ENCODE results near the gene LGR6. TPM values are rescaled to one million over a fixed set of nuclear protein-coding genes. Genes with fewer than 3 reads are reported as not detected.

LGR6 gene
- total RNA-seq, 8 experiments from 2014 or later = 0.13 to 1.0 (median 0.35) TPM

DNA sequence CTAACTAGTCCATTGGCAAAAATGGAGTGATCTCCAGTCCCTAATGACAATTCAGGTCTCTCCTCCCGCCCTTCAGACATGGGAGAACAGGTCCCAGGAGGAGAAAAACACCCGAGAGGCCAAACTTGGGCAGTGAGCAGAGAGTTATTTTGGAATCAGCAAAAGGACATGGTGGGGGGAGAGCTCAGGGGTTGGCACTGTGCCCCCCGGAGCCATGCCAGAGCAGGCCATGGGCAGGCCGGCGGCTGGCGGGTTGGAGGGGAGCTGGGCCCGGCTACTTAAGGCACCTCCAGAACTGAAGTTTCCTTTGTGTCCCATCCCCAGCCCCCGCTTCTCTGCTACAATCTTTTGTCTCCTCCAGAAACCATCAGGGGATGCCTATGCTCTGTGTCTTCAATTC, 7.1 kb downstream of the LGR6 start:
- in situ Hi-C loops (cut with MboI; ENCODE audit: low pct_unique_long_range_greater_than_20kb in 2 of 9, low sequenced_read_pairs in 9 of 9, unreplicated experiment in 9 of 9) = no loop called here
- Histone ChIP-seq H3K4me3 (no peak overlapping the region), H3K27ac (no peak overlapping the region), H3K4me1 (replicated peaks in 1 of 2) (no peaks in the 10 kb centered on the region)
- 42 to 81% (median 70%) methylated on average over 2 to 5 of the region's 8 CpGs; no CpG with 5 or more reads in 4 of the 10 experiments for WGBS, 10 experiments
- no peak for ATAC-seq (replicated peaks in 6 of 8)

DNA sequence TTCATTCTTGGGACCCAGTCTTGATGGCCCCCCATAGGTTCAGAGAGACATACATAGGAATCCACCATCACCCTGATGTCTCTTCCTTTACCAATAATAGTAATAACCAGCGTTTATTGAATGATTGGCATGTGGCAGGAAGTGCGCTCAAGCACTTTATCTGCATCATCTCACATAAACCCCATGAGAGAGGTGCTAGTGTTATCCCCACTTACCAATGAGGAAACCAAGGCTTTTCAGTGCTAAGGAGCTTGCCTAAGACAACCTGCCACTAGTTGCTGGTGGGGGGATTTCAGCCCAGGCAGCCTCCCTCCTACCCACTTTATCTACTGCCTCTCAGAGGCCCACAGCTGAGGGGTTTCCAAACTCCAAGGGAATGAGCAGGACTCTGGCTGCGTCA, 7.7 kb downstream of the LGR6 start:
- WGBS, 10 experiments = 20 to 94% (median 86%) methylated on average over 1 to 3 of the region's 3 CpGs; no CpG with 5 or more reads in 4 of the 10 experiments
- no peak overlapping the region for H3K4me3 ChIP-seq
- H3K4me1 ChIP-seq (replicated peaks in 1 of 2) = no peaks in the 10 kb centered on the region
- in situ Hi-C loops (cut with MboI; ENCODE audit: low pct_unique_long_range_greater_than_20kb in 2 of 9, low sequenced_read_pairs in 9 of 9, unreplicated experiment in 9 of 9) = no loop called here
- no peak overlapping the region for H3K27ac ChIP-seq
- ATAC-seq (replicated peaks in 6 of 8) = no peak

DNA sequence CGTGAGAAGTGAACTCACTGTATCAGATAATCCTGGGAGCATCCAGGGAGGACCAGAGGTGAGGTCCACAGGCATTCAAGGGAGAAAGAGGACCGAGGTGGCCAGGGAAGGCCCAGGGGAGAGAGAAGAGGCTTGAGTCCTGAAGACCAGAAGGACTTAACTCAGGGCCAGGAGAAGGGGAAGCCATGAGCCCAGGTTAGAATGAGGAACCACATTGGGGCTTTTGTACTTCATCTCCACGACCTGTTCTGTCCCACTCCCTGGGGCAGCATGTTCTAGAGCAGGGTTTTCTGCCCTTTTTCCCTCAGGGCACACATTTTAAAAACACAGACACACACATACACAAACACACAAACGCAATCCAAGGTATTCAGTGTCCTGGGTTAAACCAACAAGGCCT, 8.4 kb downstream of the LGR6 start:
- Histone ChIP-seq H3K4me3 (no peak overlapping the region), H3K27ac (no peak overlapping the region), H3K4me1 (replicated peaks in 1 of 2) (no peaks in the 10 kb centered on the region)
- 0 to 75% (median 44%) methylated on average over 1 to 4 of the region's 4 CpGs; no CpG with 5 or more reads in 3 of the 10 experiments for WGBS, 10 experiments
- ATAC-seq (replicated peaks in 6 of 8) = no peak
- in situ Hi-C loops (cut with MboI; ENCODE audit: low pct_unique_long_range_greater_than_20kb in 2 of 9, low sequenced_read_pairs in 9 of 9, unreplicated experiment in 9 of 9) = no loop called here

DNA sequence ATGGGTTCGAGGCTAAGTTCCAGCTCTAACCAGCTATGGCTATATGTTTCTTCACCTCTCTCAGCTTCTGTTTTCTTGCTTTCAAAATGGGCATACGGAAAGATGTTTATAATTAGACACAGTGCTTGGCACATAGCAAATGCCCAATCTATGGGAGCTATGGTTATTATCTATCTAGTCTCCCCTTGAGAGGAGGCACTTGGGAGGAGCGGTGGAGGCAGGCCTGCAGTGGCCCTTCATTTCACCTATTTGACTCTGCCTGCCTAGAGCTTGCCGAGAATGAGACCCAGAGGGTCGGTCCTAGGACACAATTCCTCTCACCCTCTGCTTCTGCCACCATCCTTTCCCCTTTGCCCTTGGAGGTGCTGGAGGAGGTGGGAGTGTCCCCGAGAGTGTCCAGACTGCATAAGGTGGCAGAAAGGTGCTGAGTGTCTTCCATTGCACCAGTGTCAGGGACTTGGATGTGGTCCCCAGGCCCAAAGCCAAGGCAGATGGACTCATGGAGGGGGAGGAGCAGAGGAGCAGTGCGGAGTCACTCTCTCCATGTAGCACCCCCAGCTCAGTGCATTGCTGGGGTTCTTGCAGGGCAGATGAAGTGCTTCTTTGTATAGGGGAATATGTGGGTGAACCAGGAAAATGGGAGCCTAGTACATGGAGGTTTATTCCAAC, 9.0 kb downstream of the LGR6 start:
- no peaks in the 10 kb centered on the region for H3K4me1 ChIP-seq (replicated peaks in 1 of 2)
- no peak overlapping the region for H3K27ac ChIP-seq
- ATAC-seq (replicated peaks in 6 of 8) = no peak
- 70 to 100% (median 85%) methylated on average over 1 to 6 of the region's 7 CpGs; no CpG with 5 or more reads in 3 of the 10 experiments for WGBS, 10 experiments
- H3K4me3 ChIP-seq = no peak overlapping the region
- in situ Hi-C loops (cut with MboI; ENCODE audit: low pct_unique_long_range_greater_than_20kb in 2 of 9, low sequenced_read_pairs in 9 of 9, unreplicated experiment in 9 of 9) = no loop called here

DNA sequence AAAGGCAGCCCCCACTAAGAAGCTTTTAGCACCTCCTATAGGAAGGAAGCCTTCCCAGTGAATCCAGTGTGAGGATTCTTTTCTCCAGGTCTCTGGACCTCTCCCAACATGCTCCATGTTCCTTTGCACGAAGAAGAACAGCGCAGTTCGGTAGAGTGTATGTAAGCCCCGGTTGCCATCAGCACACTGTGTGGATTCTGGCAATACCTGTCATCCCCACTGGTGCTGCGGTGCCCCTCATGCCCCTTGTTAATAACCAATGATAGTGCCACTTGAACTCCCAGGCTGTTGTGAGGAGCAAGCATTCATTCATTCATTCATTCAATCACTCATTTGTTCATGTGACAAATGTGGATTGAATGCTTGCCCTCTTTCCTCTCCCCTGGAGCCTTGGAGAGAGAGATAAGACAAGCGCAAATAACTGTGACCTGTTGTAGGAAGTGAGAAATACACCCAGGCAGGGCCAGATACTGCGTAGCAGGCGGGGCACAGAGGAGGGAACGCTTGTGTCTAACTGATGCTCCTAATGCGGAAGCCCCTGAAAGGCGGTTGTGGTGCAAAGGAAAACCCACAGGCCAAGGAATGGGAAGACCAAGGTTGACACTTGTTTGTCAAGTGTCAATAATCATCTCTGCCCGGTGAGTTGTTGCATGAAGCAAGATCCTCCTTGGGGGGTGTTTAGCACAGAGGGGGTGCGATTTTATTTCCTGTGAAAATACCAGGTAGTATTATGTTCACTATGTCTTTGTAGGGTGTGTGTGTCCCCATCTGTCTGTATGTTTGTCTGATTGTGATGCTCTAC, 9.8 kb downstream of the LGR6 start:
- peak in 2 of 8 experiments; percentile 18 to 29 for ATAC-seq (replicated peaks in 6 of 8)
- Histone ChIP-seq H3K4me3 (no peak overlapping the region), H3K4me1 (replicated peaks in 1 of 2) (no peaks in the 10 kb centered on the region), H3K27ac (no peak overlapping the region)
- in situ Hi-C loops (cut with MboI; ENCODE audit: low pct_unique_long_range_greater_than_20kb in 2 of 9, low sequenced_read_pairs in 9 of 9, unreplicated experiment in 9 of 9) = no loop called here
- 76 to 100% (median 88%) methylated on average over 2 to 13 of the region's 13 CpGs; no CpG with 5 or more reads in 2 of the 10 experiments for WGBS, 10 experiments

DNA sequence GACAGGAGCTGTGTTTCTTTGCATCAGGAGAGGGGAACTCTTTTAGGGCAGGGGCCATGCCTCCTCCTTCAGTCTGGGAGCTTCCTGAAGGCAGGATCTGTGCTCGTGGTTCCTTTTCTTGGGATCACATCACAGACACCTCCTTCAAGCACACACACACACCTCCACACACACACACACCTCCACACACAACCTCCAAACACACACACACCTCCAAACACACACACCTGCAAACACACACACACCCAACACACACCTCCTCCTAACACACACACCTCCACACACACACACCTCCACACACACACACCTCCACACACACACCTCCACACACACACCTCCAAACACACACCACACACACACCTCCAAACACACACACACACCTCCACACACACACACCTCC, 10.5 kb downstream of the LGR6 start:
- in situ Hi-C loops (cut with MboI; ENCODE audit: low pct_unique_long_range_greater_than_20kb in 2 of 9, low sequenced_read_pairs in 9 of 9, unreplicated experiment in 9 of 9) = no loop called here
- Histone ChIP-seq H3K4me1 (replicated peaks in 1 of 2) (no peaks in the 10 kb centered on the region), H3K4me3 (no peak overlapping the region), H3K27ac (no peak overlapping the region)
- 40 to 67% (median 43%) methylated on average over 1 of the region's 1 CpG; no CpG with 5 or more reads in 7 of the 10 experiments for WGBS, 10 experiments
- no peak for ATAC-seq (replicated peaks in 6 of 8)

DNA sequence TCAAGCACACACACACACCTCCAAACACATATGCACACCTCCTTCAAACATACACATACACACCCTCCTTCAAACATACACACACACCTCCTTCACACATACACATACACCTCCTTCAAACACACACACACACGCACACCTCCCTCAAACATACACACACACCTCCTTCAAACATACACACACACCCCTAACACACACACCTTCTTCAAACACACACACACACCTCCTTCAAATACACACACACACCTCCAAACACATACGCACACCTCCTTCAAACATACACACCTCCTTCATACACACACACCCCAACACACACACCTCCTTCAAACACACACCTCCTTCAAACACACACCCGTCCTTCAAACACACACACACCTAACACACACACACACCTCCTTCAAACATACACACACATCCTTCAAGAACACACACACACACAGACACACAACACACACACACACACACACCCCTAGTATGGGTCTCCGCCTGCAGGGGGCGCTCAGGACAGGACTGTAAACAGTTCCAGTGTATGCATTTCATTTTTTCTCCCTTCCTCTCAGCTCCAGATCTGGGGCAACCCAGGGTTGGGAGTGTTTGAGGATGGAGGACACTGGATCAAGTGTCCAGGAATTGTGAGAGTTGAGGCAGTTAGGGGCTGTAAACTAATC, 12.1 kb downstream of the LGR6 start:
- Histone ChIP-seq H3K27ac (no peak overlapping the region), H3K4me1 (replicated peaks in 1 of 2) (no peaks in the 10 kb centered on the region), H3K4me3 (no peak overlapping the region)
- 0 to 100% (median 61%) methylated on average over 1 to 4 of the region's 5 CpGs for WGBS, 10 experiments
- ATAC-seq (replicated peaks in 6 of 8) = peak in 3 of 8 experiments; percentile 35 to 71 (median 62)
- in situ Hi-C loops (cut with MboI; ENCODE audit: low pct_unique_long_range_greater_than_20kb in 2 of 9, low sequenced_read_pairs in 9 of 9, unreplicated experiment in 9 of 9) = no loop called here

DNA sequence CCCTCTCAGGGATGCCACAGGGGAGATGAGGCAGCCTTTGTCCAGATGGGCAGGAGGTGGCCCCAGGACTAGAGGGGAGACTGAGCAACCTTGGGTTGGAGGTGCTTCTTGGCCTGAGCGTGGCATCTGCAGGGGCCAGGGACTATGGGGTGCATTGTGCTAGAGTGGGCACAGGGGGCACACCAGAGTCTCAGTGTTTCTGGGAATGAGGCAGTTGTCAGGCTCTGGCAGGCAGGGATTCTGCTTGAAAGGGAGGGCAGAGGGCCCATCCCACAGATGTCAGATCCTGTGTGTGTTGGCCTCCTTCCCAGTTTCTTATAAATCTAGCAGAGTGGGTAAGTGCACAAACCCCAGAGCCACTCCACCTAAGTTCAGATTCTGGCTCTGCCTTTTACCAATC, 13.7 kb downstream of the LGR6 start:
- H3K27ac ChIP-seq = no peak overlapping the region
- peak in 4 of 8 experiments; percentile 44 to 78 (median 60) for ATAC-seq (replicated peaks in 6 of 8)
- in situ Hi-C loops (cut with MboI; ENCODE audit: low pct_unique_long_range_greater_than_20kb in 2 of 9, low sequenced_read_pairs in 9 of 9, unreplicated experiment in 9 of 9) = no loop called here
- WGBS, 10 experiments = 60% methylated on average over 1 of the region's 1 CpG; no CpG with 5 or more reads in 9 of the 10 experiments
- H3K4me3 ChIP-seq = no peak overlapping the region
- H3K4me1 ChIP-seq (replicated peaks in 1 of 2) = no peaks in the 10 kb centered on the region

DNA sequence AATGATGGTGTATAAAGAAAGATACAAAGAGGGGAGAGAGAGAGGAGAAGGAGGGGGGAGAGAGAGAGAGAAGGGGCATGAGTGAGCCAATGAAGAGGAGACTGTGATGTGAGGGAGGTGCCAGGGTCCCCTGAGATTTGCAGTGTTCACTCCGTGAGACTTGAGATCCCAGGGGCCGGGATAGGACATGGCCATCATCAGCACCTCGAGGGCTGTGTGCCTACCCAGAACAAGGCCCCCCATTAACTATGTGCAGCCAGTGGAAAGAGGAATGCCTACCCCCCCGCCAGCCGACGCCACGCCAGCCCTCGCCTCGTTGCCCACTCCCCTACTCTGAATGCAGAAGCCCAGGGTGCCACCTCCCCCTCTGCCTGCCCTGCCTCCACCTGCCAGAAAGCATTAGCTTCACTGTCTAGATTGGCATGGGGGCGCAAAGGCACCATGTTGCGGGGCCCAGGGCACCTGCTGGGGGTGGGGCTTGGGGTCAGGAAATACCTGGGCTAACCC, 14.8 kb downstream of the LGR6 start:
- Histone ChIP-seq H3K4me3 (no peak overlapping the region), H3K27ac (no peak overlapping the region), H3K4me1 (replicated peaks in 1 of 2) (no peaks in the 10 kb centered on the region)
- in situ Hi-C loops (cut with MboI; ENCODE audit: low pct_unique_long_range_greater_than_20kb in 2 of 9, low sequenced_read_pairs in 9 of 9, unreplicated experiment in 9 of 9) = no loop called here
- no peak for ATAC-seq (replicated peaks in 6 of 8)
- WGBS, 10 experiments = 8 to 67% methylated on average over 2 of the region's 11 CpGs; no CpG with 5 or more reads in 8 of the 10 experiments

DNA sequence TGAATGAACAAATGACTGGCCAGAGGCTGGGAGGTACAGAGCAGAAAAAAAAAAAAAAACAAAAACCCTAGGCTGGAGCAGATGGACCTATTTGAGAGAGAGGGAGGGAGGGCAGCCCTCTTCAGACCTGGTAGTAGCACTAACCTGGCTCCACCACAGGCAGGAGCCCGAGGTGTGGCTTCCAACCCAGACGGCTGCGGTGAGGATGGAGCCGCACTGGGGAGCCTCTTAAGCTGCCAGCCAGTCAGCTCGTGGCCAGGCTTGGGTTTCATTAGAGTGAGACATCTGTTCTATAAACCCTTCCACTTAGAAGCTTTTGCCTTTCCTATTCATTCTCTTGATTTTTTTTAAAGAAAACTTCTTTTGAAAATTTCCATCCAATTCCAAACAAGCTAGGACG, 16.8 kb downstream of the LGR6 start:
- in situ Hi-C loops (cut with MboI; ENCODE audit: low pct_unique_long_range_greater_than_20kb in 2 of 9, low sequenced_read_pairs in 9 of 9, unreplicated experiment in 9 of 9) = no loop called here
- no peak overlapping the region for H3K27ac ChIP-seq
- 0 to 48% (median 29%) methylated on average over 1 to 6 of the region's 6 CpGs; no CpG with 5 or more reads in 2 of the 10 experiments for WGBS, 10 experiments
- ATAC-seq (replicated peaks in 6 of 8) = peak in 4 of 8 experiments; percentile 12 to 41 (median 18)
- H3K4me1 ChIP-seq (replicated peaks in 1 of 2) = peaks cover 0 to 4% of the 10 kb centered on the region in 2 donors
- no peak overlapping the region for H3K4me3 ChIP-seq

DNA sequence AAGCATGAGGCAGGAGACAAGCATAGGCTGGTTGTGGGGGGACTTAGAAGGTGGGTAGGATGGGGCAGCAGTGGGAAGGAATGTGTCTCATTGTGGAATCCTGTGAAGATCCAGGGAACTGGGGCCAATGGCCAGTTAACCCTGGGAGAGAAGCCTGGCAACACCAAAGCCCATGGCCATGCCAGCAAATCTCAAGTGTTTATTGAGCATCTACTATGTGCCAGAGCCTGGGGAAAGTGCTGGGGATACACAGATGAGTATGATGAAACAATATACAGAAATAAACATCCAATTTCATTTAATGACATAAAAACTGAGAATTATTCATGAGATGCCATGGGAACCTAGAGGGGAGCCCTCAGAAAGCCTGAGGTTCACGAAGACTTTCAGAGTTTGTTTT, 17.4 kb downstream of the LGR6 start:
- ATAC-seq (replicated peaks in 6 of 8) = no peak
- in situ Hi-C loops (cut with MboI; ENCODE audit: low pct_unique_long_range_greater_than_20kb in 2 of 9, low sequenced_read_pairs in 9 of 9, unreplicated experiment in 9 of 9) = no loop called here
- Histone ChIP-seq H3K4me3 (no peak overlapping the region), H3K4me1 (replicated peaks in 1 of 2) (peaks cover 0 to 4% of the 10 kb centered on the region in 2 donors), H3K27ac (no peak overlapping the region)
- 88 to 100% (median 100%) methylated on average over 1 of the region's 1 CpG; no CpG with 5 or more reads in 7 of the 10 experiments for WGBS, 10 experiments

DNA sequence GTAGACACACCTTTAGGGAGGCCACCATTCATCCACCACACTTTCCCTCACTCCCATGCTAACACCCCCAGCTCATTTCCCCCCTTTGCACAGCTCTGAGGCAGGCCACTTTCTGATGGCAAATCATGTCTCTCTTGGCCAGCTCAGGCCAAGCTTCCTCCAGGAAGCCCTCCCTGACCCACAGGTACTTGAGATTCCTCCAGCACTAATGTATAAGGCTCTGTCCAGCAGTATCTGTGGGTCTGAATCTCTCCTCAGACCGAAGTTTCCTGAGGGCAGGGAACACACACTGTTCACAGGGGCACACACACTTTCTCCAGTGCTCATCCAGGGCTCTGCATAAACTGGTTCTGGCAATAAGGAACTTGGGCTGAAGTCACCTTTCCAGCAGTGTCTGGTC, 19.2 kb downstream of the LGR6 start:
- in situ Hi-C loops (cut with MboI; ENCODE audit: low pct_unique_long_range_greater_than_20kb in 2 of 9, low sequenced_read_pairs in 9 of 9, unreplicated experiment in 9 of 9) = no loop called here
- Histone ChIP-seq H3K27ac (no peak overlapping the region), H3K4me3 (no peak overlapping the region), H3K4me1 (replicated peaks in 1 of 2) (peaks cover 2 to 4% of the 10 kb centered on the region in 2 donors)
- 22 to 100% (median 66%) methylated on average over 1 of the region's 1 CpG; no CpG with 5 or more reads in 4 of the 10 experiments for WGBS, 10 experiments
- ATAC-seq (replicated peaks in 6 of 8) = no peak
